NOMO-1 (cell line): ENCODE results near the gene PIK3AP1.
"Not testable (repeated sequence)": the region's sequence is repeated elsewhere in the genome, so short reads cannot be mapped to it uniquely, and the experiment has no call there.

Experiments
- DNase-seq, 2 experiments: peaks; one replicate each; lab custom pipeline; 2025; ENCODE audit not compliant: unreplicated experiment in 2 of 2; lab: John Stamatoyannopoulos, UW

The PIK3AP1 gene

DNA sequence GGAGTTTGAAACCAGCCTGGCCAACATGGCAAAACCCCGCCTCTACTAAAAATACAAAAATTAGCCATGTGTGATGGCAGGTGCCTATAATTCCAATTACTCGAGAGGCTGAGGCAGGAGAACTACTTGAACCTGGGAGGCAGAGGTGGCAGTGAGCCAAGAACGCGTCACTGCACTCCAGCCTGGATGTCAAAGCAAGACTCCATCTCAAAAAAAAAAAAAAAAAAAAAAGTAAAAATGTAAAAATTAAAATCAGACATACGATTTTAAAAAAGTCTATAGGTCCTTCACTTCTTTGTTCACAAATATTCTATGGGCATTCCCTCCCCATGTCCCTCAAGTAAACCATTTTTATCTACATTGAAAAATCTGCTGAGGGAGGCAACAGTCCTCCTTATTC lies 171.7 kb downstream of the PIK3AP1 start:
- no peak for DNase-seq

DNA sequence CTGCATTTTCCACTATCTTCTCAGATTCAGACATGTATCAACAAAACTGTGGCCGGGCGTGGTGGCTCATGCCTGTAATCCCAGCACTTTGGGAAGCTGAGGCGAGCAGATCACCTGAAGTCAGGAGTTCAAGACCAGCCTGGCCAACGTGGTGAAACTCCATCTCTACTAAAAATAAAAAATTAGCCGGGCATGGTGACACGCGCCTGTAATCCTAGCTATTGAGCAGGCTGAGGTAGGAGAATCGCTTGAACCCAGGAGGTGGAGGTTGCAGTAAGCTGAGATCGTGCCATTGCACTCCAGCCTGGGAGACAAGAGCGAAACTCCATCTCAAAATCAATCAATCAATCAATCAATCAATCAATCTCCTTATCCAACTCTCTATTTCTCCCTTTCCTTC lies 174.8 kb downstream of the PIK3AP1 start:
- DNase-seq, result not testable (repeated sequence)
